ENCODE measurements around the gene HOXA4. TPM values are rescaled to one million over a fixed set of nuclear protein-coding genes. Genes with fewer than 3 reads are reported as not detected.

The HOXA4 gene
- total RNA-seq, 1 experiment from 2014 or later, result not detected

- no peaks in the 10 kb centered on the region for H4K20me1 ChIP-seq (ENCODE audit: insufficient read depth, low read depth, low read length)
- H3K9me3 ChIP-seq (ENCODE audit: low read length), result no peaks in the 10 kb centered on the region
These were observed 45.3 kb upstream of the HOXA4 start for GRCh38 chr7:27175626-27176523.

GRCh38 chr7:27174874-27175625 is 44.5 kb upstream of the HOXA4 start:
- H3K79me2 ChIP-seq (ENCODE audit: low read length), result no peaks in the 10 kb centered on the region
- no peak overlapping the region for H3K9ac ChIP-seq (ENCODE audit: low read length)
- no peaks in the 10 kb centered on the region for H4K20me1 ChIP-seq (ENCODE audit: insufficient read depth, low read depth, low read length)
- H3K27ac ChIP-seq (ENCODE audit: low read length), result no peak overlapping the region
- H3K36me3 ChIP-seq (ENCODE audit: insufficient read depth, low read length), result no peaks in the 10 kb centered on the region
- no peak overlapping the region for H3K4me2 ChIP-seq (ENCODE audit: low read depth, low read length, poor library complexity, severe bottlenecking)
- no peak for DNase-seq
- no peaks in the 10 kb centered on the region; the same call in 1 of the 2 replicates for H3K4me1 ChIP-seq (ENCODE audit: low read length)
- no peak overlapping the region for H3K4me3 ChIP-seq (ENCODE audit: low read length)
- no peaks in the 10 kb centered on the region for H3K9me2 ChIP-seq (replicated peaks; ENCODE audit: insufficient read depth, low read length)
- H3K9me3 ChIP-seq (ENCODE audit: low read length), result no peaks in the 10 kb centered on the region
- H2AFZ ChIP-seq (ENCODE audit: low read length), result no peak overlapping the region
- H3K27me3 ChIP-seq (ENCODE audit: low read length), result no peaks in the 10 kb centered on the region

More at GRCh38 chr7:27175626-27176523, 45.3 kb upstream of the HOXA4 start:
- Histone ChIP-seq H3K27me3 (ENCODE audit: low read length) (no peaks in the 10 kb centered on the region), H3K4me1 (ENCODE audit: low read length) (no peaks in the 10 kb centered on the region; the same call in 1 of the 2 replicates), H3K4me2 (ENCODE audit: low read depth, low read length, poor library complexity, severe bottlenecking) (no peak overlapping the region), H3K9ac (ENCODE audit: low read length) (no peak overlapping the region), H3K4me3 (ENCODE audit: low read length) (no peak overlapping the region), H3K9me2 (replicated peaks; ENCODE audit: insufficient read depth, low read length) (no peaks in the 10 kb centered on the region), H2AFZ (ENCODE audit: low read length) (no peak overlapping the region), H3K27ac (ENCODE audit: low read length) (no peak overlapping the region), H3K79me2 (ENCODE audit: low read length) (no peaks in the 10 kb centered on the region), H3K36me3 (ENCODE audit: insufficient read depth, low read length) (no peaks in the 10 kb centered on the region)
- DNase-seq, result no peak

DNA sequence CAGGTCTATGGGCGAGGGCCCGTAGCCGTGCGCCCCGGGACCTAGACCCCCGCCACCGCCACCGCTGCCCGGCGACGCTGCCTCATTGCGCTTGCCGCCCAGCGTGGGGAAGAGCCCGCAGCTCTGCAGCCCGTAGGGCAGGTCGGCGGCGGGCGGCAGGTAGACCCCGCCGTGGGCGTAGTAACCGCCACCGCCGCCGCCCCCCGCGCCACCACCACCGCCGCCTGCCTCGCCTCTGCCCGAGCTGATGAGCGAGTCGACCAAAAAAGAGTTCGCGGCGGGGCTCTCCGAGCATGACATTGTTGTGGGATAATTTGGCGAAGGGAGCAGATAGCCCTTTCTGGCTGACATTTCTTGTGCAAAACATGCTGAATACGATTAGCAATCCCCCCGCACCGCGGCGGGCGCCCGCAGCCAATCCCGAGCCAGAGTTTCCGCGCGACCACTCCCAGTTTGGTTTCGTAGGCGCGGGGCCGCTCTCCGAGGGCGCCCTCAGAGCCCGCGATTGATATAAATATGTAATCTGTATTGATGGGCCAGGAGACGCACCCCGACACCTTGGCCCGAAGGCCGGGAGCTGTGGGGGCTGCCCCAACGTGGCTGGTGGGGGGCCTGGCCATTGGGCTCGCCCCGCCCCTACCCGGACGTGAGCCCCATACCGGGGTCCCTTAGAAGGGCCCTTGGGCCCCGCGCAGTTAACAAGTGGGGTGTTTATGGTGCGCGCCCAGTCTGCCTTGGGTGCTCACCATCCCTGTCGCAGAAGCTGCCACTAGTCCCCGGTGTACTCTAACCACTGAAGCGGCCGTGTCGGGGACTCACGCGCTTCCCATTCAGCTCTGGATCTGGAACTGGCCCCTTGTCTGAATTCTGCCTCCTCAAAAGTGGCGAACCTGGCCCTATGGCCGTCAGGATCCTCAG is 43.7 kb upstream of the HOXA4 start, which contains the start of gene HOXA10:
Gene HOXA10, minus strand, starts transcription at position 365 of the 918 bp plus-strand sequence. Its CDS starts 14 bp downstream, at position 351.
- Histone ChIP-seq H3K4me1 (ENCODE audit: low read length) (no peaks in the 10 kb centered on the region), H3K27ac (ENCODE audit: low read length) (no peak within 1 kb of the TSS), H3K79me2 (ENCODE audit: low read length) (no peaks in the 10 kb centered on the region), H2AFZ (ENCODE audit: low read length) (no peak within 1 kb of the TSS), H3K36me3 (ENCODE audit: insufficient read depth, low read length) (no peaks in the 10 kb centered on the region), H3K9me2 (replicated peaks; ENCODE audit: insufficient read depth, low read length) (no peaks in the 10 kb centered on the region), H3K4me2 (ENCODE audit: low read depth, low read length, poor library complexity, severe bottlenecking) (no peak within 1 kb of the TSS), H3K27me3 (ENCODE audit: low read length) (no peaks in the 10 kb centered on the region), H3K9ac (ENCODE audit: low read length) (no peak within 1 kb of the TSS), H4K20me1 (ENCODE audit: insufficient read depth, low read depth, low read length) (no peaks in the 10 kb centered on the region), H3K9me3 (ENCODE audit: low read length) (no peaks in the 10 kb centered on the region), H3K4me3 (ENCODE audit: low read length) (no peak within 1 kb of the TSS)
- no peak for DNase-seq

- Histone ChIP-seq H3K4me1 (ENCODE audit: low read length) (no peaks in the 10 kb centered on the region), H4K20me1 (ENCODE audit: insufficient read depth, low read depth, low read length) (no peaks in the 10 kb centered on the region), H3K9me3 (ENCODE audit: low read length) (no peaks in the 10 kb centered on the region), H3K4me2 (ENCODE audit: low read depth, low read length, poor library complexity, severe bottlenecking) (no peak overlapping the region), H3K9me2 (replicated peaks; ENCODE audit: insufficient read depth, low read length) (no peaks in the 10 kb centered on the region), H3K27ac (ENCODE audit: low read length) (no peak overlapping the region), H3K36me3 (ENCODE audit: insufficient read depth, low read length) (no peaks in the 10 kb centered on the region), H3K9ac (ENCODE audit: low read length) (no peak overlapping the region), H2AFZ (ENCODE audit: low read length) (no peak overlapping the region), H3K4me3 (ENCODE audit: low read length) (no peak overlapping the region), H3K79me2 (ENCODE audit: low read length) (no peaks in the 10 kb centered on the region), H3K27me3 (ENCODE audit: low read length) (no peaks in the 10 kb centered on the region)
- no peak for DNase-seq
These were observed 43.0 kb upstream of the HOXA4 start for GRCh38 chr7:27173511-27173955.

DNA sequence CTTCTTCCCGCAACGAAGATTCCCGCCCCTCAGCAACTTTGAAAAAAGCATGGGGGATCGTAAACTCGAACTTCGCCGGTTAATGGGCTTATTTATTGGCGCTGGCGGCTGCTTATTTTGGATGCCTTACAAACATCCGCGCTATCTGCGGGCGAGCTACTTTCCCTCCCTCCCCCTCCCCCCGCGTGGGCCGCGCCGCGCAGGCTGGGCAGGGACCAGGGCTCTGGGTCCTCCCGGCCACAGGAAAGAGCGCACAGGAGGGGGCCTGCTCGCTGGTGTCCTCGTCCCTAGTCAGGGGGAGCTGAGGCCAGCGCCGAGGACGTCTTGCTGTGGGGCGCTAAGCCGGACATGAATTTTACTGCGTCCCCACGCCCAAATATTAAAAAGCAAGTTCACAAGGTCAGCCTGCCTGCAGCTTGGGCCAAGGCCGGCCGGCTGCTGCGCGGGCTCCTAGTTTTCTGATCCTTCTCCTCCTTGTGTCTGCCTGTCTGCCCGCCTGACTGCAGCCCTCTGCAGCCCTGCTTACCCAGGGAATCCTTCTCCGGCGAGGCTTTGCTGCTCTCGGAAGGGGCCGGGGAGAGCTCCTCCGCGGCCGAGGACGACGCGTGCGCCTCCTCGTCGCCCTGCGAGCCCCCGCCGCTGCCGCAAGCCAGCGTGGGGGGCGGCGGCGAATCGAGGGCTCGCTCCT is 42.4 kb upstream of the HOXA4 start:
- no peak overlapping the region for H3K4me3 ChIP-seq (ENCODE audit: low read length)
- no peaks in the 10 kb centered on the region for H3K9me3 ChIP-seq (ENCODE audit: low read length)
- H3K4me1 ChIP-seq (ENCODE audit: low read length), result no peaks in the 10 kb centered on the region
- H3K9ac ChIP-seq (ENCODE audit: low read length), result no peak overlapping the region
- no peaks in the 10 kb centered on the region for H3K79me2 ChIP-seq (ENCODE audit: low read length)
- H3K27me3 ChIP-seq (ENCODE audit: low read length), result no peaks in the 10 kb centered on the region
- no peak overlapping the region for H3K27ac ChIP-seq (ENCODE audit: low read length)
- DNase-seq, result no peak
- no peaks in the 10 kb centered on the region for H3K36me3 ChIP-seq (ENCODE audit: insufficient read depth, low read length)
- H4K20me1 ChIP-seq (ENCODE audit: insufficient read depth, low read depth, low read length), result no peaks in the 10 kb centered on the region
- H3K9me2 ChIP-seq (replicated peaks; ENCODE audit: insufficient read depth, low read length), result no peaks in the 10 kb centered on the region
- H3K4me2 ChIP-seq (ENCODE audit: low read depth, low read length, poor library complexity, severe bottlenecking), result no peak overlapping the region
- no peak overlapping the region for H2AFZ ChIP-seq (ENCODE audit: low read length)

GRCh38 chr7:27172315-27172774 is 41.8 kb upstream of the HOXA4 start:
- no peaks in the 10 kb centered on the region for H3K79me2 ChIP-seq (ENCODE audit: low read length)
- no peak overlapping the region for H2AFZ ChIP-seq (ENCODE audit: low read length)
- H3K27ac ChIP-seq (ENCODE audit: low read length), result no peak overlapping the region
- no peaks in the 10 kb centered on the region for H3K9me2 ChIP-seq (replicated peaks; ENCODE audit: insufficient read depth, low read length)
- no peaks in the 10 kb centered on the region for H3K36me3 ChIP-seq (ENCODE audit: insufficient read depth, low read length)
- DNase-seq, result no peak
- no peak overlapping the region for H3K4me3 ChIP-seq (ENCODE audit: low read length)
- no peak overlapping the region for H3K9ac ChIP-seq (ENCODE audit: low read length)
- no peaks in the 10 kb centered on the region for H3K9me3 ChIP-seq (ENCODE audit: low read length)
- H4K20me1 ChIP-seq (ENCODE audit: insufficient read depth, low read depth, low read length), result no peaks in the 10 kb centered on the region
- H3K4me1 ChIP-seq (ENCODE audit: low read length), result no peaks in the 10 kb centered on the region
- H3K4me2 ChIP-seq (ENCODE audit: low read depth, low read length, poor library complexity, severe bottlenecking), result no peak overlapping the region
- H3K27me3 ChIP-seq (ENCODE audit: low read length), result no peaks in the 10 kb centered on the region

DNA sequence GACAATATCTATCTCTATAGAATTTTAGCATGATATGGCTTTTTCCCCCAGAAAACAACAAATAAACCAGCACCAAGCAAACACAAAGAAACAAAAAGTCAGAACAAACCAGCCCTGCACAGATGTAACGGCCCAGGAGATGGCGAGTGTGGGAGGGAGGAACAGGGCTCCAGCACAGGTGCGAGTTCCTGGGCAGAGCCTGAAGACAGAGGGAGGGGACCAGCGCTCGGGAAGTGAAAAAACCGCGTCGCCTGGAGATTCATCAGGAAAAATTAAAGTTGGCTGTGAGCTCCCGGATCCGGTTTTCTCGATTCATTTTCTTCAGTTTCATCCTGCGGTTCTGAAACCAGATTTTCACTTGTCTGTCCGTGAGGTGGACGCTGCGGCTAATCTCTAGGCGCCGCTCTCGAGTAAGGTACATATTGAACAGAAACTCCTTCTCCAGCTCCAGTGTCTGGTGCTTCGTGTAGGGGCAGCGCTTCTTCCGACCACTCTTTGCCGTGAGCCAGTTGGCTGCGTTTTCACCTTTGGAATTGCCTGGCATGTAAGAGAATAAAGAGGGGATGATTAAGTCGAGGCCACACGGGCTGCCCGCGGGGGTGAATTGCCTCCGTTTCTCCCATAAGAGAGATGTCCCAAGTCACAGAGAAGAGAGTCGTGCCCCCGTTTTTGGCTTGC is 41.2 kb upstream of the HOXA4 start:
- Histone ChIP-seq H2AFZ (ENCODE audit: low read length) (no peak overlapping the region), H3K79me2 (ENCODE audit: low read length) (no peaks in the 10 kb centered on the region), H3K27ac (ENCODE audit: low read length) (no peak overlapping the region), H3K4me3 (ENCODE audit: low read length) (no peak overlapping the region), H3K9me2 (replicated peaks; ENCODE audit: insufficient read depth, low read length) (no peaks in the 10 kb centered on the region), H3K27me3 (ENCODE audit: low read length) (no peaks in the 10 kb centered on the region), H3K9me3 (ENCODE audit: low read length) (no peaks in the 10 kb centered on the region), H3K4me1 (ENCODE audit: low read length) (no peaks in the 10 kb centered on the region), H3K36me3 (ENCODE audit: insufficient read depth, low read length) (no peaks in the 10 kb centered on the region), H3K9ac (ENCODE audit: low read length) (no peak overlapping the region), H3K4me2 (ENCODE audit: low read depth, low read length, poor library complexity, severe bottlenecking) (no peak overlapping the region), H4K20me1 (ENCODE audit: insufficient read depth, low read depth, low read length) (no peaks in the 10 kb centered on the region)
- no peak for DNase-seq

Data from Karpas-422 (cell line).